Left ventricle myocardium inferior (tissue), 1 donor: Measurements from ENCODE around the gene IKZF2. TPM values are rescaled to one million over a fixed set of nuclear protein-coding genes. Genes with fewer than 3 reads are reported as not detected.

Experiments used
- DNase-seq: peaks from one replicate; pipeline ENCODE4 v3.0.0-alpha.2; 2020
- H3K27ac ChIP-seq: fragments of 200-600 bp; replicated peaks from 2 replicates; pipeline ENCODE4 v1.8.0; 2021
- H3K27me3 ChIP-seq: fragments of 200-600 bp; 2 replicates; pipeline ENCODE4 v1.8.0; 2021; ENCODE audit warnings: low read depth
- H3K36me3 ChIP-seq: fragments of 200-600 bp; 2 replicates; pipeline ENCODE4 v1.8.0; 2021
- H3K4me1 ChIP-seq: fragments of 200-600 bp; 2 replicates; pipeline ENCODE4 v1.8.0; 2021
- H3K4me3 ChIP-seq: fragments of 200-600 bp; 2 replicates; pipeline ENCODE4 v1.8.0; 2021; ENCODE audit warnings: mild to moderate bottlenecking, moderate library complexity
- H3K9me3 ChIP-seq: fragments of 200-600 bp; replicated peaks from 2 replicates; pipeline ENCODE4 v1.8.0; 2021
- CTCF ChIP-seq: fragments of 200-600 bp; IDR thresholded peaks from 2 replicates; pipeline ENCODE4 v1.8.0; 2021; ENCODE audit warnings: antibody characterized with exemption, mild to moderate bottlenecking, borderline replicate concordance
- intact Hi-C: fragments of 100-400 bp; cut with micrococcal nuclease; formaldehyde crosslinking; loops from one replicate; pipeline ENCODE4 v1.11.0; 2022
- total RNA-seq: library from RNA; stranded (reverse); fragmentation: NEBNext Ultra II Directional; extraction: Animal tissue kit (Norgen Biotek cat#: 25700); gene quantifications from one replicate; pipeline ENCODE4 v1.2.1, GENCODE V29; 2021
- donor health status: DM: no; HTN: yes; CAD: no; lungs with severe emphysema.

The IKZF2 gene
- total RNA-seq, 1 donor from 2014 or later = 6.8 TPM

- intact Hi-C loops = loop anchor here (2.0 to 10.0 kb wide), 2 partner anchors 376 to 468 kb away; no protein-coding TSS in a partner anchor
- H3K27ac ChIP-seq = peak overlapping the region; percentile 95
- no peaks in the 10 kb centered on the region for H3K27me3 ChIP-seq
- H3K36me3 ChIP-seq = no peaks in the 10 kb centered on the region
- DNase-seq = no peak
- no peaks in the 10 kb centered on the region for H3K9me3 ChIP-seq
- no peak for TF ChIP-seq CTCF
- peak overlapping the region; percentile 84 for H3K4me3 ChIP-seq
- H3K4me1 ChIP-seq = peaks cover 48% of the 10 kb centered on the region
Measured at GRCh38 chr2:213152888-213153287, 1.5 kb upstream of the IKZF2 start.

DNA sequence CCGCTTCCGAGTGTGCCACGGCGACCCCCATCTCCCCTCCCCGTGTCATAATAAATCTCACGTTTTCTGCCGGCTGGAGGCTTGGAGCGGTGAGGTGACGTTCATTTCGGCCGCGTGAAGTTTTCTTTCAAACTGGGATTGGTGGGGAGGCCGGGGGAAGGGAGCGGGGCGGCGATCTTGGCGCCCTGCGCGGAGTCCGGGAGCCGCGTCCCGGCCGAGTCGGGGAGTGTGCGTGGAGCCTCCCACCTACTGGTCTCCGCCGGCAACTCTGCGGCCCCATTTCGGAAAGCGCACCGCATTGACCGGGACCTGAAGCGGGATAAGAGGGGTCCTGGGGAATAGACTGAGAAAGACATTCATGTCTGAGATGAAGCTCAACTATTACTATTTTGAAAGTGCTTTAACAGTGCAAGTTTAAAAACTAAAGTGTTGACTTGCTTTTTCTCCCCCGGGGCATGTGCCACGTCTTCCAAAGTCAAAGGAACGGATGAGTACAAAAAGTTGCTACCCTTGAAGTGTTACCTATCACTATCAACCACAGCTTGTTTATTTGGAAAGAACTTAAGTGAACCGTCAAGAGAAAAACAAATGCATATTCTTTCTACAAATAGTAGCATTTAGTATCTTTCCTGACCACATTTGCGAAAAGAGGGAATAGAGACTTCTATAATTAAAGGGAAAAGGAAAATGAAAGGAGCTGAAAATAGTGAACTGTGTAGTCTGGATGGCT, 818 bp upstream of the IKZF2 start:
- Histone ChIP-seq H3K27ac (peak overlapping the region; percentile 95), H3K27me3 (no peaks in the 10 kb centered on the region), H3K36me3 (no peaks in the 10 kb centered on the region), H3K4me3 (peak overlapping the region; percentile 84), H3K4me1 (peaks cover 53% of the 10 kb centered on the region), H3K9me3 (no peaks in the 10 kb centered on the region)
- TF ChIP-seq CTCF = peak; percentile 62
- DNase-seq = peak; percentile 71
- intact Hi-C loops = loop anchor here (2.0 to 10.0 kb wide), 2 partner anchors 375 to 467 kb away; no protein-coding TSS in a partner anchor

DNA sequence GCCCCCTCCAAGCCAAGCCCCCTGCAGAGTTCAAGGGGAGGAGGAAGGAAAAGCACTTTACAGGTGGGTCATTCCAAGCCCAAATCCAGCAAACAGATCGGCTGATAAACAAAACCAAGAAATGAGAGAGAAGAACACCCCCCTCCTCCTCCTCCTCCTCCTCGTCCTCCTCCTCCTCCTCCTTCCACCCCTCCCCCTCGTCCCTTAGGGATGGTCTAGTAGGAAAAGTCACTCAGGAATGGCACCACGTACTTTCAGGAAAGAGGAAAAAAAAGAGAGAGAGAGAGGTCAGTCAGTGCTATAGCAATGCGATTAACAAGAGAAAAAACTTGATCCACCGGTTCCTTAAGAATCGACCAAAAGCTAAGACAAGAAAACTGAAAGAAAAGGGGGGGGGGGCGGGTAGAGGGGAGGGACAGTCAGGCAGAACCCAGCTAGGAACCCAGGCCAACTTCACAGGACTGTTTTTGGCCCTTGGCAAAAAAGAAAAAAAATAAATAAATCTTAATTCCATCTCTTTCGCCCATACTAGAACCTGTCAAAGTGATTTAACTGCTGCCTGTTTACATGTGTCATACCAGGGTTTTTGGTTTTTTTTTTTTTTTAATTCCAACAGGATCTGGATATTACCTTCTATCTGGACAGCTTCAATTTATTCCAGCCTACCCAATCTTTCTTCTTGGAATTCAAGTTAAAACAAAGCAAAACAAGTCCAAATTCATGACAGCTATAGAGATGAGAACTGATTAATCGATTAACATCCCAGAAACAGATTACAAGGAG, 906 bp downstream of the IKZF2 start:
- Histone ChIP-seq H3K4me3 (peak overlapping the region; percentile 84), H3K36me3 (no peaks in the 10 kb centered on the region), H3K9me3 (no peaks in the 10 kb centered on the region), H3K4me1 (peaks cover 56% of the 10 kb centered on the region), H3K27ac (peak overlapping the region; percentile 95), H3K27me3 (no peaks in the 10 kb centered on the region)
- intact Hi-C loops = loop anchor here (10.0 kb wide), 1 partner anchor 466 kb away; no protein-coding TSS in a partner anchor
- DNase-seq = peak; percentile 13
- no peak for TF ChIP-seq CTCF

DNA sequence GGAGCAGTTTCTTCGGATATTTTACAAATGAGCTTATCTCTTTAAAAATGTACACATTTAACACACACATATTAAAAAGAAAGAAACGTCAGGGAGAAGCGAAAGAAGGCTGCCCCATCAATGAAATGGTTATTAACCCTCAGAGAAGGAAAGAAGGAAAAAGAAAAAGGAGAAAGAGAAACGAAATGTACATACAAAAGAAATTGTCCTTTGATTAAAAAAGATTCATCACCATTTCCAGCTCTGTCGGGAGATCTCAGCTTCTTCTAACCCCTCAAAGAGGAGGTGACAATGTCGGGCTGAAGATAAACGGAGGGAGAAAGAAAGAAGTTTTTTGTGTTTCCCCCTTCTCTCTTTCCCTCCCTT, 1.5 kb downstream of the IKZF2 start:
- Histone ChIP-seq H3K27me3 (no peaks in the 10 kb centered on the region), H3K27ac (peak overlapping the region; percentile 95), H3K4me3 (peak overlapping the region; percentile 84), H3K4me1 (peaks cover 59% of the 10 kb centered on the region), H3K9me3 (no peaks in the 10 kb centered on the region), H3K36me3 (no peaks in the 10 kb centered on the region)
- no peak for DNase-seq
- TF ChIP-seq CTCF = no peak
- intact Hi-C loops = loop anchor here (10.0 kb wide), 1 partner anchor 465 kb away; no protein-coding TSS in a partner anchor

- H3K27ac ChIP-seq = peak overlapping the region; percentile 95
- peak; percentile 30 for TF ChIP-seq CTCF
- intact Hi-C loops = no loop called here
Measured at GRCh38 chr2:213149294-213149875, 2.0 kb downstream of the IKZF2 start.

More at GRCh38 chr2:213149294-213149875, 2.0 kb downstream of the IKZF2 start:
- peaks cover 64% of the 10 kb centered on the region for H3K4me1 ChIP-seq
- peak overlapping the region; percentile 84 for H3K4me3 ChIP-seq
- H3K9me3 ChIP-seq = no peaks in the 10 kb centered on the region
- no peaks in the 10 kb centered on the region for H3K36me3 ChIP-seq
- no peaks in the 10 kb centered on the region for H3K27me3 ChIP-seq
- no peak for DNase-seq
